ENCODE results near the gene PID1.
"Not testable (repeated sequence)": the region's sequence is repeated elsewhere in the genome, so short reads cannot be mapped to it uniquely, and the experiment has no call there.

Gene PID1

DNA sequence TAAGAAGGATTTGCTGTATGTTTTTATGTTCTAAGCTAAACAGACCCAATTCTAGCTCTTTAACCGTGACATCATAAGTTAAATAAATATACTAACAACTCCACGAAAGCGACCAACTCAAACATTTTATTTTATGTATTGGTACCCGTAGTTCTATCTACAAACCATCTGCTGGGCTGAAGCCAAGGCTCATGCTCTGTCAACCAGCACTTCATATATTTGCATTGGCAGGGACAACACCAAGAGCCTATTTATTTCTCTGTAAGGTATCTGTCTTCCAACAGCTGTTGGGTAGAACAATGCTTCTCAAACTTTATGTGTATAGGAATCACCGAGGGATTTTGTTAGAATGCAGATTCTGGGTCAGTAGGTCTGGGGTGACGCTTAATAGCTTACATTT is 64.5 kb downstream of the PID1 start:
- no peak for DNase-seq

DNA sequence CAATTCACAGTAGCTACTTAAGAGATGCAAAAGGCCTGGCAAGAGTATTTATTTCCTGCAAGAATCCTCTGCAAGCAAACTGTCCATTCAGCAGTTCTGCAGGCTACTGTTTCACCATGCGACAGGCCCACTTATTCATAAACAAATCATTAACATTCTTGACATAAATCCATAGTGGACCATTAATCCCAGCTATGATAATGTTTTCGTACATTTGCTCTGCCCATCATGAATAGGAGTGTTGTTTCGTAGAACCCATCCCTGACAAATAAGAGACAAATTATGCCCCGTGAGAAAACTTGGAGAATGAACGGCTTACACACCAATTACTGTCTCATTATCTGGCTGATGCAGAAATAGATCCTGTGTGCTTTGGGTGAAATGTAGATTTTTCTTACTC is 65.4 kb downstream of the PID1 start:
- DNase-seq = no peak

DNA sequence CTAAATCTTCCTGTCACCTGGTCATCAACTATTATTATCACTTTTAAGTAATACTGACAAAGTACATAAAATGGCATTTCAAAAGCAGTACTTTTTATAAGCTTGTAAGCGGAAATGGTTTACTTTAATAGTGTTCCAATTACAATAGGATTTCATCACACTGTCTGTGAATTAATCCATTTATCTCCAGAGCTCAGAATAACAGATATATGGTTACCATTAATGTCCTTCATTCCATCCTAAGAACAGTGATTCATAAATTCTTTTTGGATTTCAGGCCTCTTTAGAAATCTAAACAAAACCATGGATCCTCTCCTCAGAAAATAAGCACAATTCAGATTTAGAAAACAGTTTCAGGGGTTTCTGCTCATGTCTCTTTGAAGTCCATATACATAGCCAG is 68.4 kb downstream of the PID1 start:
- DNase-seq = no peak

DNA sequence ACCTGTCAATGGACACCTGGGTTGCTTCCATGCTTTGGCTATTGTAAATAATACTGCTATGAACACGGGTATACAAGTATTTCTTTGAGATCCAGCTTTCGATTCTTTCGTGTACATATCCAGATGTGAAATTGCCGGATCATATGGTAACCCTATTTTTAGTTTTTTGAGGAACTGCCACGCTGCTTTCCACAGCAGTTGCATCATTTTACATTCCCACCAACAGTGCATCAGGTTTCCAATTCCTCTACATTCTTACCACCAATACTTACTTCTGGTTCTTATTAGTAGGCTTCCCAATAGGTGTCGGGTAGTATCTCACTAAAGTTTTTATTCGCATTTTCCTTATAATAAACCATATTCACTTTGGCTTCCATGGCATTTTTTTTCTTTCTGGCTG is 69.6 kb downstream of the PID1 start:
- DNase-seq = no peak

DNA sequence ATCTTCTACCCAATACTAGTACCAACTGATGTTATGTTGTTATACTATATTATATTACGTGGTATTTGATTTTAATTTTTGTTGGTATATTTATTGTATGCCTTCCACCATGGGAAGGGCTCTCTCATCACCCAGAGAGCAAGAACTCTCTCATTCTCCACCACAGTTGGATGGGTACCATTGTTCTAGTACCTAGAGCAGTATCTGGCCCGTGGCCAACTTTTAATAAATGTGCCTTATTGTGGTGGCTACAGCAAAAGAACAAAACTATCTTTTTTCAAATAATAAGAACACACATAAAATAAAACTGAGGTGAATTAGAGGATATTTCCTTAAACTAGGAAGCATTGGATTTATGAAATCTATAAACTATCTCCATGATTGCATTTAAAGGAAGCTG is 71.8 kb downstream of the PID1 start:
- no peak for DNase-seq

DNA sequence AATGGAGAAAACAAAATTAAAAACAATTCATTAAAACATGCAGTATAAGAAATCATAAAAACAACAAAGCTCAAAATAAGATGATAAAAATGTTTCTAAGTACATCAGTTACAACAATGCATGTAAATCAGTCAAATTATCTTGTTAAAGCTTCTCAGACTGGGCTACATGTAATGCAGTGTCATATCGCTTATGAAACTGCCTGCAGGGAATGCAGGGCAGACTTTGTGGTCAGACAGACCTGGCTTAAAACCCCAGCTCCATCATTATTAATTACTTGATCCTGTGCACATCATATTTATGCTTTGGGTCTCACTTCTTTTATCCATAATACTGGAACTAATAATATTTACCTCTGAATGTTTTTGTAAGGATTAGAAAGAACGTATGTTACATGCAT is 74.6 kb downstream of the PID1 start:
- no peak for DNase-seq

DNA sequence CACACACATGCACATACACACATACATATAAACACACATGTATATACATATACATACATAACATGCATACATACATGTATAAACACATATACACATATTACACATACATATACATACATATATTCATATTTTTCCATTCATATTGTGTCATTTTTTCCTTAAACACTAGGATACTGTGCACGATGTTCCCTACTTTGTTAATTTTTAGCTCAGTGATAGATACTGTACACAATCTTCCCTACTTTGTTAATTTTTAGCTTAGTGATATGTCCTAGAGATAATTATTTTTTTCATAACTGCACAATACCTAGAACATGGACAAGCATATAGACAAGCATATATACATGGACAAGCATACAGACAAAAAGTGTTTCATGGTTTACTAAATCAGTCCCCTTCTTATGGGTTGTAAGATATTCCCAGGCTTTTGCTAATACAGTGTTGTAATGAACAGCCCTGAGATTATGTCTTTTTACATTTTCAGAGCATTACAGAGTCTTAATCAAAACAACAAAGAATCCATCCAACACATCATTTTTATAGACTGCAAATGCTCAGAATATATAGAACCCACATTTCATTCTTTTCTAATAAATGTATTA is 75.6 kb downstream of the PID1 start:
- DNase-seq = no peak

DNA sequence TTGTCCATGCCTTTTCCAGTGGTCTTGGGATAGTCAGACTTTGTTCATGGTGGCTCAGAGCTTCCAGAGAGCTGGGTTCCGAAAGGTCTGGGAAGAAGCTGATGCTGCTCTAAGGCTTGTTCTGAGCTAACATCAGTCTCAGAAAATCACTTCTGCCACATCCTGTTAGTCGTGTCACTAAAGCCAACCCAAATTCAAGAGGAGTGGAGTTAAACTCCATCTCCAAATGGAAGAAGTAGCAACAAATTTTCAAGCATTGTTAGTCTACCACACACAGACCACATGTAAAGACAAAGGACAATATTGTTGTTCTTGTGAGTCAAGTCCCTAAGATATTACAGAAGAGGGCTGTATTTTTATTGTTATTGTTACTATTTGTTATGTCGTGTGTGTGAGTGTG is 77.8 kb downstream of the PID1 start:
- DNase-seq = no peak

DNA sequence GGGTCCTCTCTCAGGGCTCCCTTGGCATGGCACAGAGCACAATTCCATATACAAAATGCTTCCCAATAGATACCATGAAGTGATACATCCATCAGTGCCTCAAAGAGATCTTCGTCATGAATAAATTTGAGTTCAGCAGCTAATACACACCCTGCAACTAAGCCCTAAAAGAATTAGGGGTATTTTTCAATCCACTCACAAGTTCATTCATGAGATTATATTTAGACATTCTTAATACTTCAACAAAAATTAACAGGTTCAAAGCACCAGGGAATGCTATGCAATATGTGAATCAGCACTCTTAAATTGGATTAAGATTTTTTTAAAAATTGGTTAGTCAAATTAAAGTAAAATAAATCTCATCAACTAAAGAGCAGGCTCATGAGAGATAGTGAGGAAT is 79.7 kb downstream of the PID1 start:
- DNase-seq = no peak

DNA sequence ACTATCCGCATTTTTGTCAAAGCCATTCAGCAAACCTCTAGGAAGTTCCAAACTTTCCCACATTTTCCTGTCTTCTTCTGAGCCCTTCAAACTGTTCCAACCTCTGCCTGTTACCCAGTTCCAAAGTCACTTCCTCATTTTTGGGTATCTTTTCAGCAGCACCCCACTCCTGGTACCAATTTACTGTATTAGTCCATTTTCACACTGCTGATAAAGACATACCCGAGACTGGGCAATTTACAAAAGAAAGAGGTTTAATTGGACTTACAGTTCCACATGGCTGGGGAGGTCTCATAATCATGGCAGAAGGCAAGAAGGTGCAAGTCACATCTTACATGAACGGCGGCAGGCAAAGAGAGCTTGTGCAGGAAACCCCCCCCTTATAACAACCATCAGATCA is 84.0 kb downstream of the PID1 start:
- not testable (repeated sequence) for DNase-seq

DNA sequence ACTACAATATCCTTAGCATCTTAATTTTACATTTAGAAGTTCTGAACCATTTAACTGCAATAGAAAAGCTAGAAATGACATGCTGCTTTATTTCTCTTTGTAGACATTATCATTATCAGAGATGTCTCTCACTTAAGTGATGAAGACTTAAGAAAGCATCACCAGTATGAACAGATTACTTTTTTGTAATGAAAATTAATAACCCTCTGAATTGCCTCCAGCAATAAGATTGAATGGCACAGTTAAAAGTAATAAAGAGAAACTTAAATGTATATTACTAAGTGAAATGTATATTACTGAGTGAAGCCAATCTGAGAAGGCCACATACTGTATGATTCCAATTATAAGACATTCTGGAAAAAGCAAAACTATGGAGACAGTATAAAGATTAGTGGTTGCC is 89.4 kb downstream of the PID1 start:
- DNase-seq = no peak

DNA sequence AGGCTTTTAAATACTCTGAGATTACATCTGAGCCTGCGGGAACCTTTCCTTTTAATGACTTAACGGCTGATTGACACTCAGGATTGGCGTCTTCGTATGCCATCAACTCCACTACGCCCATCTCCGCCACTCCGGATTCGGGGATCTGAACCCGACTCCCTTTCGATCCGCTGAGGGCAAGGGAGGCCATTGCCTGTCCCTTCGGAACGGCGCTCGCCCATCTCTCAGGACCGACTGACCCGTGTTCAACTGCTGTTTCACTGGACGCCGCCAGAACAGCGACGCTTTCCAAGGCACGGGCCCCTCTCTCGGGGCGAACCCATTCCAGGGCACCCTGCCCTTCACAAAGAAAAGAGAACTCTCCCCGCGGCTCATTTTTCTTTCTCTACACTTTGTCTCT is 90.4 kb downstream of the PID1 start:
- DNase-seq = no peak

DNA sequence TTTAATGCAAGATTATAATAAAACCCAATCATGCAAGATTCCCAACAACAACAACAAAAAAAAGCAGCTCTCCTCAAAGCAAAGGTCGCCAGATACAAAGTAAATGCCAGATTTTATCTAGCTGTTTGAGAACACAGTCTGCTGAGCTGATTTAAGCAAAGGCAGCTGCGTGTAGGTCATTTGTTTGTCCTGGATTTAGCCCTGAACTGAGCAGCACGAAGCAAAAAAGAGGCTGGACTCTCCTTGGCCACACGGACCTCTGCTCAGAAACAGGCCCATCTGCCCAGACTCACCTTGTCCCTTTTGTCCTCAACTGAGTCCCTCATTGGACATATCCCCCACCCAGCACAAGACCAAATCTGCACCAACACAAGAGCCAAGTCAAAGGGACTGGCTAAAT is 91.5 kb downstream of the PID1 start:
- DNase-seq = no peak

DNA sequence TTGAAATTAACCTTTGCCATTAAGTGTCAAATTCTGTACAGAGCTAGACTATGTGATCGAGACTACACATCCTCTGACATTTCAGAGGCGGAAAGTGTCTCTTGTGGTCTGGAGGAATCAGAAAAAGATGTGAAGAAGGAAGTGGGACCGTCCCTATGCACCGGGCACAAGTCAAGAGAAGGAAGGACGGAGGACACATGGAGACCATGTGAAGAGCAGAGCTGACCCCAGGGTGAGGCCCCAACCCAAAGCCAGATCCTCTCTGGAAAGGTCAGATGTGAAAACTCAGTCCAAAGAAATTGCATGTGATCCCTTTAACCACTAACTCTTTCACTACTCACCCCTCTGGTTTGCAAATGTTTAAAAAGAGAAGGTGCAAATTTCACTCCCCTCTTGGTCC is 92.4 kb downstream of the PID1 start:
- DNase-seq = no peak

DNA sequence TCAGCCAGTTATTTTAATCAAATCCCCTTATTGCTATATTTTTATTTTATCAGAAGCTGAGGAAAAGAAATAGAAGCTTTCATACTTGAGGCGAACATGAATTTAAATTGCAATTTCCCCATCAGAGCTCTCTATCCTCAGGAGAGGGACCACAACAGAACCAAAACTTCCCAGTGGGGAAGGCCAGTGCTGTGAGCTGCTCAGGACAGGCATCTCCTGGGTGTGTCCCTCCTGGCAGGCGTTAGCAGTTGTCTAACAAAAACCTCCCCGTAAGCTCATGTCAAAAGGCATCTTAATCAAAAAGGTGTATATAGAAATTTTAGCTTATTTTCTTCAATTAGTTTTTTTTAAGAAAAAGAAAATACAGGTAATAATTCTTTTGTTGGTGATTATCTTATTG is 93.0 kb downstream of the PID1 start:
- DNase-seq = no peak

DNA sequence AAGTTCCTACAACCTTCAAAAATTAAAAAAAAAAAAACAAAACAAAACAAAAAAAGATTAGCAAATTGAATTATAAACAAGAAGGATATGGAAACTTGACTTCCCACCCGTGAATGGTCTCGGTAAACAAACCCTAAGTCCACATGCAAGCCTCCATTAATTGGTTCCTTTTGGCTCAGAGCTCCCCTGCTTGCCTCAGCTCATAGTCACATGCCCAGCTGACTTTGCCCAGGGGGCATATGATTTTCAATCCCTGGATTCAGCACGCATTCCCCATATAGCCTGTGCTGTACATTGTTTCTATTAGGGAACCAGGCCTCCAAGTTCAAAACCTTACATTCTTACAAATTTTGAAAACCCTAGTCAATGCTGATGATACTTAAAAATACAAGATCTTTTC is 95.0 kb downstream of the PID1 start:
- DNase-seq = no peak

DNA sequence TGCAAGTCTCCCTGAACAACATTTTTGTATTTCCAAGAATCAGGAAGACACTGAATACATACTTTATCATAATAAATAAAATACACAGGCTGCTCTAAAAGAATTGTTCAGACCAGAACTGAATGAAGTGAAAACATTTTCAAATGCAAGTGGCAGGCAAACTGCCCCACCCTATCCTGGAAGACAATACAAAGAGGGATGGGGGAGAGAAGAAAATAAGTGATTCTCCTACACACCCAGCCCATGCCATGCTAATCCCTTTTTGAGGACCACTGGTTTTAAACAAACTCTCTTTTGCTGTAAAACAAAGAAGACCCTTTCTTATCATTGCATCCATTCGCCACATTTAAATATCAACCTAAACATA is 95.6 kb downstream of the PID1 start:
- no peak for DNase-seq

DNA sequence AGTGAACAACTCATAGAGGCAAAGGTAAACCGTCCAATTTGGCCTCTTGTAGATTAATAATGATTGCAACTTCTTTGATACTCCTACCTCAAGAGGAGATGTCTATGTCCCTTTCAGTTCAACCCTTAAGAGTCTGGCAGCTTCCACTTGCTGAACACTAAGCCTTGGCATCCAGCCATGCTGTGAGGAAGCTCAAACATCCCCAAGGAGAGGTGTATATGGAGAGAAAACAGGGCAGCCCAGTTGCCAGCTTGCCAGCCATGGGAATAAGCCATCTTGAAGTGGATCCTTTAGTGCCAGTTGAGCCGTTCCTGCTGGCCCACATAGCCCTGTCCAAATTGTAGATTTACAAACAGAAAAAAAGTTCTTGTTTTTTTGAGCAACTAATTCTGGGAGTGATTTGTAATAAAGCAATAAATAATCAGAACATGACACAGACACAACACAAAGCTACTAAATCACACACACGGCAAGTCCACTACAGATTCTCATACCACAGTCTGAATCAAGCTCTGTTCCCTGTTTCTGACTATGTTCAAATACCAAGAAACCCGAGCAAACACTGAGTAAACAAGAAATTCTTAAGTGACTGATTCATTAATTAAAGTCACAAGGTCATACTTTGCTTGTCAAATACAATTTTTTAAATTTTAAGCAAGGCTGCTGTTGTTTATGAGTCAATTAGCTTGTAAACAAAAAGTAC is 96.1 kb downstream of the PID1 start:
- DNase-seq = no peak

DNA sequence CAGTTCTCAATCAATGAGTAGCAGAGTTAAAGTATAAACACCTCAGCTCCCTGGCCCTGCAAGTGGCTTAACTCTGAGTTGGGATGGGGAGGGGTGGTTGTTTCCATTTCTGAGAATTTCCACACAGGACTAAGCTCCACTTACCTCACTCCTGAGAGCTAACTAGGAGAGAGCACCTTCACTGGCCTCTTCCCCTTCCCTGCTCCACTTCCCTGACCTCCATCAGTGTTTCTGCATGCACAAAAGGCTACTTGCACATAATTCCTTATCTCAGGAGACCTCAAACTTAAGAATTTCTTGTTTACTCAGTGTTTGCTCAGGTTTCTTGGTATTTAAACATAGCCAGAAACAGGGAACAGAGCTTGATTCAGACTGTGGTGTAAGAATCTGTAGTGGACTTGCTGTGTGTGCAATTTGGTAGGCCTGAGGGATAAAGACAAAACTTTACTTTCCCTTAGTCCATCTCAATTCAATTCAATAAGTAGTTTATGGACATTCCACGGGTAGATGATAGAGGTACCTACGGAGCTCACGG is 97.2 kb downstream of the PID1 start:
- DNase-seq = no peak

DNA sequence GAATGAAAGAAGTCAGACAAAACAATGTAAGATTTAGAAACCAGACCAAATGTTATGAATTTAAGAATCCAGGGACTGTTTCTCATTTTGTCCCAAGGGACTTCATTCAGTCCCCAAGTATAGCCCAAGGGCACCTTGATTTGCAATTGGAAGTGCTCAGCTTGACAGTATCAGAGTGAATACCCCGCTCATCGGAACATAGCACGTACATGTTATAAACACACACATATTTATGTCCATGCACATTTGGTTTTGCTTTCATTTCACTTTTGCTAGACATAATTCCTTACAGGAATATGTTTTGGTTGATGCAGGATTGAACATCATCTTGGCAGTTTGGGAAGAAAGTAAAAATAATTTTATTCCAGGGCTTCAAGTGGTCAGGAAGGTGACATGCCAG is 100.2 kb downstream of the PID1 start:
- no peak for DNase-seq

DNA sequence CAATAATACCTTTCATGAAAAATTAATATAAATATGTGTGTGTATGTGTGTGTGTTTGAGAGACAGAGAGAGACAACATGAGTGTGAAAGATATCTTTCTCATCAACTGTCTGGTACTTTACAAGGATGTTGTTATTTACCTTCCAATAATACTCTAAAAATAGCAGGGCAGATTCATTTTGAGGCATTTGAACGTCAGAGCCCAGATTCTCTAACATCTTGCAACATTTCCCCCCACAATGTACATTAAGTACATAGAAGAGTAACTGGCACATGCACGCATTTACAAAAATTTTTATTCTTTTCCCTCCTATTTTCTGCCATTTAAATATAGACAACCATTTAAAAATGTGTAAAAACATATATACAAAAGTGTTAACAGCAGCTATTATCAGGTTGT is 100.9 kb downstream of the PID1 start:
- no peak for DNase-seq

DNA sequence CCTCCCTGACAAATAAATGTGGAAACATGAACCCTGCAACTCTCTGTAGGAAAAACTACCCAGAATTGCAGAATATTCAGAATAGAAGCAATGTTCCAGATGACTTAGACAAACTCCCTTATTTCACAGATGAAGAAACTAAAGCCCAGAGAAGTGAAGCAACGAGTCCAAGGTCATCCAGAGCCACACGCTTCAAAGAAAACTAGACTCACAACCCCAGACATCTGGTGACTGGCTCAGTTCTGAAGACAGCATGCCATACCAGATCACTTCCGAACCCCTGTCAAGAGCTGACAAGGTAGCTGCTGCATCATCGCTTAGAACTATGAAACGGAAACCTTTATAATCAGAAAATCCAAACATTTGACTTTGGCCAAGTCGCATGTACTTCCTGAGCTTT is 101.3 kb downstream of the PID1 start:
- no peak for DNase-seq

DNA sequence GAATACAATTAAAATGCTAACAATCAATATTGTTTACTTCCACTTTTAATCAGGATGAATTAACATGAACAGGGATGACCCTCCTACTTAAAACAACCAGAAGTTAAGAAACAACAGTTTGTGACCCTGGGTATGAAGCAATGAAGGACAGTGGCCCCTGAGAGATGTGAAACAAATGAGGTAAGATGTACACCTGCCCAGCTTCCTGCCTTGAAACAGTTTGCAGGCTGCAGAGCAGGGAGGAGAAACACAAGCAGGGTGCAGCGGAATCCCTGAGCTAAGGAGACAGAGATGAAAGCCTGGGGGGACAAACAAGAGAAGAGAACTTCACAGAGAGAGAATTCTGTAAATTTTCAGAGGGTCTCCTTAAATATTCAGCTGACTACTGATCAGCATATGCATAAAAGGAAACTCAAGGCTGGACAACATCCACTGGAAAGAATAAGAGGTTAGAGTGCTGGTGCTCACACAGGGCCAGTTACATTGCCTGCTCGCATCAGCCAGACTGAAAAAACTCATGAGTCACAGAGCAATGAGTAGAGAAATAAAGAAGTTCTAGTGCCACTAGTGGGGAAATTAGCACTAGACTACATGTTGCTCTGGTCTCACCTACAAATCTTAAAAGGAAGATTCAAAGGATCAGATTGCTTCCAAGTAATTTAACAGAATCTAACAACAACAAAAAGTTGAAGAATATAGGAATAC is 106.4 kb downstream of the PID1 start:
- no peak for DNase-seq

DNA sequence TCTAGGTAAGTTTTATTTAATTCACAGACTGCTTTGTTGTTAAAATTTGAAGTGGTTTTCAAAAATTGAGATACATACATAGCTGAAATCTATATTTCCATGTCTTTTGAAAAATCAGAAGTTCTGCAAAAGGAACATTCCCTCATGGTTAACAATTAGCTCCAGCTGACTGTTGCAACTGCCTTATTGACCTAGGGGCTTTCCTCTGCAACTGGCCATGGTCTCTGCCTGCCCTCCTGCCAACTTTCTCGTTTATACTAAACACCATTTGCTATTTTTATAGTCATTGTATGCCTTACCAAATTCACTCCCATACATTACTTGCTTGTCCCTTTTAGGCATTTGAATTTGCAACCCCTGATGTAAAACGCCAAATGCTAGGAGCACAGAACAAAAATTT is 107.2 kb downstream of the PID1 start:
- DNase-seq = no peak

DNA sequence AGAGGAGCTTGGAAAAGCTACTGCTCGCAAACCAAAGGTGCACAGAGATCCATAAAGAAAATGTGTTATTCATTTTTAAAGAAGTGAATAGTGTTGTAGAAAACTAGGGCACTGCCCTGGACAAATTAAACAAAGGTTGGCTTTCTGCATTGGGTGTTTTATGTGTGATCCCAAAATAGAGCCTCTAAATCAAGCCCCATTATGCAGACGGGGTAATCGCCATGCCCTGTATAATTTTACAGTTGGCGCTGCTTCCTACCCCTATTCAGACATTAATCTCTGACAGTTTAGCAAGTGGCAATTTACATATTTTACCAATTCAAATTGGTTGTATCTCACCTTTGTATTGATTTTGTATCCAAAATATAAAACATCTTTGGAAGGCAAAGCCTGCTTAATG is 109.1 kb downstream of the PID1 start:
- no peak for DNase-seq
